ENCODE results near the gene CRYBB3. TPM values are rescaled to one million over a fixed set of nuclear protein-coding genes. Genes with fewer than 3 reads are reported as not detected.

CRYBB3 gene
- total RNA-seq, 1 donor from 2014 or later, result not detected

GRCh38 chr22:25186140-25186539 is 13.5 kb upstream of the CRYBB3 start:
- Histone ChIP-seq H3K36me3 (peaks cover 50 to 62% of the 10 kb centered on the region in 2 donors), H3K4me3 (no peak overlapping the region), H3K4me1 (peaks cover 0 to 8% of the 10 kb centered on the region in 2 donors), H3K27ac (no peak overlapping the region), H3K9me3 (no peaks in the 10 kb centered on the region), H3K27me3 (no peaks in the 10 kb centered on the region)
- TF ChIP-seq CTCF (IDR thresholded peaks at IDR 0.05), result no peak
- intact Hi-C loops (cut with DNase I), result no loop called here
- no peak for DNase-seq (ENCODE audit: low spot score in 2 of 2)

GRCh38 chr22:25187469-25187868 is 12.2 kb upstream of the CRYBB3 start:
- H3K36me3 ChIP-seq, result peaks cover 58 to 69% of the 10 kb centered on the region in 2 donors

GRCh38 chr22:25192406-25192805 is 7.3 kb upstream of the CRYBB3 start:
- intact Hi-C loops (cut with DNase I), result no loop called here
- TF ChIP-seq CTCF (IDR thresholded peaks at IDR 0.05), result no peak
- no peak overlapping the region for H3K27ac ChIP-seq
- no peaks in the 10 kb centered on the region for H3K27me3 ChIP-seq
- no peak for DNase-seq (ENCODE audit: low spot score in 2 of 2)
- peaks cover 39 to 79% of the 10 kb centered on the region in 2 donors for H3K36me3 ChIP-seq
- no peaks in the 10 kb centered on the region for H3K4me1 ChIP-seq
- H3K4me3 ChIP-seq, result no peak overlapping the region
- no peaks in the 10 kb centered on the region for H3K9me3 ChIP-seq

More at GRCh38 chr22:25187469-25187868, 12.2 kb upstream of the CRYBB3 start:
- TF ChIP-seq CTCF (IDR thresholded peaks at IDR 0.05), result no peak
- intact Hi-C loops (cut with DNase I), result no loop called here
- no peak for DNase-seq (ENCODE audit: low spot score in 2 of 2)
- Histone ChIP-seq H3K27ac (no peak overlapping the region), H3K9me3 (no peaks in the 10 kb centered on the region), H3K4me3 (no peak overlapping the region), H3K4me1 (peaks cover 0 to 5% of the 10 kb centered on the region in 2 donors), H3K27me3 (no peaks in the 10 kb centered on the region)

GRCh38 chr22:25193130-25193529 is 6.5 kb upstream of the CRYBB3 start:
- TF ChIP-seq CTCF (IDR thresholded peaks at IDR 0.05), result no peak
- intact Hi-C loops (cut with DNase I), result no loop called here
- no peak overlapping the region for H3K27ac ChIP-seq
- no peaks in the 10 kb centered on the region for H3K4me1 ChIP-seq
- no peak for DNase-seq (ENCODE audit: low spot score in 2 of 2)
- no peak overlapping the region for H3K4me3 ChIP-seq
- H3K9me3 ChIP-seq, result no peaks in the 10 kb centered on the region
- H3K36me3 ChIP-seq, result peaks cover 43 to 81% of the 10 kb centered on the region in 2 donors
- no peaks in the 10 kb centered on the region for H3K27me3 ChIP-seq

GRCh38 chr22:25193548-25193947 is 6.1 kb upstream of the CRYBB3 start:
- H3K9me3 ChIP-seq, result no peaks in the 10 kb centered on the region
- intact Hi-C loops (cut with DNase I), result no loop called here
- peaks cover 47 to 85% of the 10 kb centered on the region in 2 donors for H3K36me3 ChIP-seq
- TF ChIP-seq CTCF (IDR thresholded peaks at IDR 0.05), result no peak
- H3K4me1 ChIP-seq, result no peaks in the 10 kb centered on the region
- no peak overlapping the region for H3K27ac ChIP-seq
- DNase-seq (ENCODE audit: low spot score in 2 of 2), result no peak
- H3K4me3 ChIP-seq, result no peak overlapping the region
- H3K27me3 ChIP-seq, result no peaks in the 10 kb centered on the region

DNA sequence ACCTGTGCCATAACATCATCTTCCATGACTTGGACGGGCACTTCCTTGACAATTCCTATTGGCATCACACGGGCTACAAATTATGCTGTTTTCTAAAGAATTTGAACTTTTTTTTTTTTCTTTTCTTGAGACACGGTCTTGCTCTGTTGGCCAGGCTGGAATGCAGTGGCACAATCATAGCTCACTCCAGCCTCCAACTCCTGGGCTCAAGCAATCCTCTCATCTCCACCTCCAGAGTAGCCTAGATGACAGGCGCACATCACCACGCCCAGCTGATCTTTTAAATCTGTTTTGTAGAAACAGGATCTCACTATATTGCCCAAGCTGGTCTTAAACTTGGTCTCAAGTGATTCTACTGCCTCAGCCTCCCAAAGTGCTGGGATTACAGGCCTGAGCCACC is 3.3 kb upstream of the CRYBB3 start:
- H3K36me3 ChIP-seq, result peaks cover 39 to 92% of the 10 kb centered on the region in 2 donors
- no peak for DNase-seq (ENCODE audit: low spot score in 2 of 2)
- H3K27me3 ChIP-seq, result no peaks in the 10 kb centered on the region
- no peak overlapping the region for H3K4me3 ChIP-seq
- intact Hi-C loops (cut with DNase I), result no loop called here
- no peaks in the 10 kb centered on the region for H3K9me3 ChIP-seq
- H3K4me1 ChIP-seq, result no peaks in the 10 kb centered on the region
- H3K27ac ChIP-seq, result no peak overlapping the region
- TF ChIP-seq CTCF (IDR thresholded peaks at IDR 0.05), result no peak
